ENCODE results near the gene PARP11.

DNA sequence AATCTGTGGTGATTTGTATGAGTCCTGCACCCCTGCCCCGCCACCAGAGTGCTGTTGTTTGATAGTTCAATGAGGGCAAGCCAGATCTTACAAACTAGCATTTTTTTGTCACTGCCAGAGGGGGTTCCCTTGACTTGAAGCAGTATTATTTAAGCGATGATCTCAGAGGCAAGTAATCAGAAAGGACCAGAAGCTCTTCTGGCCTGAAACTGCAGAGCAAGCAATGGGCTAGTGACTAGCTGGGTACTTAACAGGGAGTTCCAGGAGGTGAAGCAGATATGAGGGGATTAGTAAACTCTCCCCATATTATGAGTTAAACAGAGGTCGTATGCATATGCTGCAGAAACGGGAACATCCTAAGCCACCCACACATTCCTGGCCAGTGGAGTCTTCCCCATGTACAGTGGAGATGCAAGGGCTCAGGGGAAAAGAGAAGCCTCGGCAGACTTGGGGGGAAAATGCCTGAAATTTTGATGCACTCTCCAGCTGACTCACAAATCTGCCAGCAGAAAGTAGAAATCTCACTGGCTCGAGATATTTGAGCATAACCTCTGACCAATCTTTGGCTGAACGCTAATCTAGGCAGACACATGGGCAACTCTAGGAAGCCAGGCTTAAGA is 112.0 kb downstream of the PARP11 start:
- TF ChIP-seq POLR2AphosphoS5 (IDR thresholded peaks at IDR 0.05; ENCODE audit: low read depth), result no peak
- no peak for TF ChIP-seq SPI1 (IDR thresholded peaks at IDR 0.05; ENCODE audit: borderline replicate concordance, low read depth)
- TF ChIP-seq, protein P1, sequence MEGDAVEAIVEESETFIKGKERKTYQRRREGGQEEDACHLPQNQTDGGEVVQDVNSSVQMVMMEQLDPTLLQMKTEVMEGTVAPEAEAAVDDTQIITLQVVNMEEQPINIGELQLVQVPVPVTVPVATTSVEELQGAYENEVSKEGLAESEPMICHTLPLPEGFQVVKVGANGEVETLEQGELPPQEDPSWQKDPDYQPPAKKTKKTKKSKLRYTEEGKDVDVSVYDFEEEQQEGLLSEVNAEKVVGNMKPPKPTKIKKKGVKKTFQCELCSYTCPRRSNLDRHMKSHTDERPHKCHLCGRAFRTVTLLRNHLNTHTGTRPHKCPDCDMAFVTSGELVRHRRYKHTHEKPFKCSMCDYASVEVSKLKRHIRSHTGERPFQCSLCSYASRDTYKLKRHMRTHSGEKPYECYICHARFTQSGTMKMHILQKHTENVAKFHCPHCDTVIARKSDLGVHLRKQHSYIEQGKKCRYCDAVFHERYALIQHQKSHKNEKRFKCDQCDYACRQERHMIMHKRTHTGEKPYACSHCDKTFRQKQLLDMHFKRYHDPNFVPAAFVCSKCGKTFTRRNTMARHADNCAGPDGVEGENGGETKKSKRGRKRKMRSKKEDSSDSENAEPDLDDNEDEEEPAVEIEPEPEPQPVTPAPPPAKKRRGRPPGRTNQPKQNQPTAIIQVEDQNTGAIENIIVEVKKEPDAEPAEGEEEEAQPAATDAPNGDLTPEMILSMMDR (IDR thresholded peaks at IDR 0.05; ENCODE audit: insufficient read depth, low read length), result no peak
- TF ChIP-seq, protein P2, sequence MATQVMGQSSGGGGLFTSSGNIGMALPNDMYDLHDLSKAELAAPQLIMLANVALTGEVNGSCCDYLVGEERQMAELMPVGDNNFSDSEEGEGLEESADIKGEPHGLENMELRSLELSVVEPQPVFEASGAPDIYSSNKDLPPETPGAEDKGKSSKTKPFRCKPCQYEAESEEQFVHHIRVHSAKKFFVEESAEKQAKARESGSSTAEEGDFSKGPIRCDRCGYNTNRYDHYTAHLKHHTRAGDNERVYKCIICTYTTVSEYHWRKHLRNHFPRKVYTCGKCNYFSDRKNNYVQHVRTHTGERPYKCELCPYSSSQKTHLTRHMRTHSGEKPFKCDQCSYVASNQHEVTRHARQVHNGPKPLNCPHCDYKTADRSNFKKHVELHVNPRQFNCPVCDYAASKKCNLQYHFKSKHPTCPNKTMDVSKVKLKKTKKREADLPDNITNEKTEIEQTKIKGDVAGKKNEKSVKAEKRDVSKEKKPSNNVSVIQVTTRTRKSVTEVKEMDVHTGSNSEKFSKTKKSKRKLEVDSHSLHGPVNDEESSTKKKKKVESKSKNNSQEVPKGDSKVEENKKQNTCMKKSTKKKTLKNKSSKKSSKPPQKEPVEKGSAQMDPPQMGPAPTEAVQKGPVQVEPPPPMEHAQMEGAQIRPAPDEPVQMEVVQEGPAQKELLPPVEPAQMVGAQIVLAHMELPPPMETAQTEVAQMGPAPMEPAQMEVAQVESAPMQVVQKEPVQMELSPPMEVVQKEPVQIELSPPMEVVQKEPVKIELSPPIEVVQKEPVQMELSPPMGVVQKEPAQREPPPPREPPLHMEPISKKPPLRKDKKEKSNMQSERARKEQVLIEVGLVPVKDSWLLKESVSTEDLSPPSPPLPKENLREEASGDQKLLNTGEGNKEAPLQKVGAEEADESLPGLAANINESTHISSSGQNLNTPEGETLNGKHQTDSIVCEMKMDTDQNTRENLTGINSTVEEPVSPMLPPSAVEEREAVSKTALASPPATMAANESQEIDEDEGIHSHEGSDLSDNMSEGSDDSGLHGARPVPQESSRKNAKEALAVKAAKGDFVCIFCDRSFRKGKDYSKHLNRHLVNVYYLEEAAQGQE (IDR thresholded peaks at IDR 0.05; ENCODE audit: insufficient replicate concordance, low read depth), result no peak
